Astrocyte of the cerebellum (primary cell): Measurements from ENCODE around the gene UBE2L3.
"Not testable (repeated sequence)": the region's sequence is repeated elsewhere in the genome, so short reads cannot be mapped to it uniquely, and the experiment has no call there.

Experiments
- DNase-seq: peaks from one replicate; pipeline ENCODE4 v3.0.0-alpha.2; 2011; ENCODE audit warnings: low read depth
- H3K4me3 ChIP-seq: 2 replicates; pipeline ENCODE4 v1.5.1; 2011; ENCODE audit warnings: mild to moderate bottlenecking, low read depth, low read length, moderate library complexity
- CTCF ChIP-seq: IDR thresholded peaks from 2 replicates; pipeline ENCODE4 v1.5.1; 2012; ENCODE audit warnings: low read length, low read depth, moderate library complexity, mild to moderate bottlenecking; ENCODE audit errors: missing control alignments
- in situ Hi-C: cut with HindIII; loops from 2 replicates; pipeline ENCODE4 v1.10.0; 2017; ENCODE audit warnings: low sequenced_read_pairs

Gene UBE2L3

GRCh38 chr22:21615731-21616130 lies 48.2 kb downstream of the UBE2L3 start:
- DNase-seq = no peak
- no peak overlapping the region for H3K4me3 ChIP-seq
- in situ Hi-C loops = no loop called here
- no peak for TF ChIP-seq CTCF

GRCh38 chr22:21617337-21617736 lies 49.8 kb downstream of the UBE2L3 start:
- H3K4me3 ChIP-seq, in situ Hi-C loops: not testable (repeated sequence)

GRCh38 chr22:21621025-21621424 lies 53.5 kb downstream of the UBE2L3 start:
- H3K4me3 ChIP-seq = no peak overlapping the region
- no peak for TF ChIP-seq CTCF
- in situ Hi-C loops = no loop called here
- DNase-seq = no peak

More at GRCh38 chr22:21617337-21617736, 49.8 kb downstream of the UBE2L3 start:
- not testable (repeated sequence) for DNase-seq

- no peak for TF ChIP-seq CTCF
- DNase-seq = no peak
- no peak overlapping the region for H3K4me3 ChIP-seq
- in situ Hi-C loops = no loop called here
These were observed 54.8 kb downstream of the UBE2L3 start for GRCh38 chr22:21622011-21622918.

- in situ Hi-C loops = no loop called here
- H3K4me3 ChIP-seq = no peak overlapping the region
- no peak for DNase-seq
- TF ChIP-seq CTCF = no peak
These were observed 55.6 kb downstream of the UBE2L3 start for GRCh38 chr22:21622919-21623647.

GRCh38 chr22:21623648-21623970 lies 56.1 kb downstream of the UBE2L3 start:
- no peak for TF ChIP-seq CTCF
- no peak for DNase-seq
- in situ Hi-C loops = no loop called here
- H3K4me3 ChIP-seq = no peak overlapping the region
